Neutrophil (primary cell): ENCODE measurements around the gene IFITM10.

ENCODE experiments used
- H3K27ac ChIP-seq: fragments of 200-600 bp; sonication (generic); 2 replicates; pipeline ENCODE4 v1.5.1; 2016; ENCODE audit warnings: mild to moderate bottlenecking, moderate library complexity
- H3K27me3 ChIP-seq: fragments of 200-600 bp; sonication (generic); 2 replicates; pipeline ENCODE4 v1.6.0; 2016; ENCODE audit warnings: mild to moderate bottlenecking
- H3K36me3 ChIP-seq: fragments of 200-600 bp; sonication (generic); 2 replicates; pipeline ENCODE4 v1.5.1; 2017
- H3K4me1 ChIP-seq, 2 experiments: fragments of 200-600 bp in 1 of 2; sonication (generic) in 1 of 2; 1 replicate in 1 of 2; 2 replicates in 1 of 2; pipeline versions ENCODE4 v1.5.1 to v1.6.1; 2013 to 2016; ENCODE audit warnings: low read depth in 1 of 2, low read length in 1 of 2, mild to moderate bottlenecking in 1 of 2, moderate library complexity in 1 of 2; ENCODE audit not compliant: control insufficient read depth in 1 of 2, insufficient read depth in 1 of 2
- H3K4me3 ChIP-seq, 2 experiments: fragments of 200-600 bp in 1 of 2; sonication (generic) in 1 of 2; 1 replicate in 1 of 2; 2 replicates in 1 of 2; pipeline ENCODE4 v1.5.1; 2013 to 2016; ENCODE audit warnings: low read depth in 1 of 2, low read length in 1 of 2, mild to moderate bottlenecking in 1 of 2, moderate library complexity in 1 of 2
- H3K9me3 ChIP-seq: fragments of 200-600 bp; sonication (generic); 2 replicates; pipeline ENCODE4 v1.5.1; 2016
- CTCF ChIP-seq: fragments of 200-600 bp; sonication (generic); IDR thresholded peaks from 2 replicates; pipeline ENCODE4 v1.5.1; 2016; ENCODE audit warnings: antibody characterized with exemption

The IFITM10 gene

GRCh38 chr11:1717745-1718144 is 32.6 kb downstream of the IFITM10 start:
- Histone ChIP-seq H3K36me3 (no peaks in the 10 kb centered on the region), H3K9me3 (no peaks in the 10 kb centered on the region), H3K27me3 (no peaks in the 10 kb centered on the region), H3K27ac (no peak overlapping the region), H3K4me1 (no peaks in the 10 kb centered on the region), H3K4me3 (no peak overlapping the region)
- no peak for TF ChIP-seq CTCF

- Histone ChIP-seq H3K4me3 (no peak overlapping the region), H3K4me1 (no peaks in the 10 kb centered on the region), H3K36me3 (no peaks in the 10 kb centered on the region), H3K27ac (no peak overlapping the region), H3K9me3 (no peaks in the 10 kb centered on the region), H3K27me3 (peaks cover 13% of the 10 kb centered on the region)
- no peak for TF ChIP-seq CTCF
Observed at GRCh38 chr11:1714908-1715885, 35.2 kb downstream of the IFITM10 start.

- H3K4me3 ChIP-seq, result no peak overlapping the region
- H3K9me3 ChIP-seq, result no peaks in the 10 kb centered on the region
- H3K36me3 ChIP-seq, result no peaks in the 10 kb centered on the region
- peaks cover 44% of the 10 kb centered on the region for H3K27me3 ChIP-seq
- no peak for TF ChIP-seq CTCF
- H3K4me1 ChIP-seq, result no peaks in the 10 kb centered on the region
- no peak overlapping the region for H3K27ac ChIP-seq
Observed at GRCh38 chr11:1708716-1709115, 41.7 kb downstream of the IFITM10 start.

GRCh38 chr11:1707751-1708150 is 42.6 kb downstream of the IFITM10 start:
- Histone ChIP-seq H3K4me1 (no peaks in the 10 kb centered on the region), H3K27ac (no peak overlapping the region), H3K9me3 (no peaks in the 10 kb centered on the region), H3K36me3 (no peaks in the 10 kb centered on the region), H3K27me3 (peaks cover 50% of the 10 kb centered on the region), H3K4me3 (no peak overlapping the region)
- TF ChIP-seq CTCF, result no peak

GRCh38 chr11:1706634-1707400 is 43.6 kb downstream of the IFITM10 start:
- Histone ChIP-seq H3K27ac (no peak overlapping the region), H3K4me1 (no peaks in the 10 kb centered on the region), H3K36me3 (no peaks in the 10 kb centered on the region), H3K9me3 (no peaks in the 10 kb centered on the region), H3K4me3 (no peak overlapping the region), H3K27me3 (peaks cover 54% of the 10 kb centered on the region)
- no peak for TF ChIP-seq CTCF
